ENCODE results near the gene RFX4.
"Not testable (repeated sequence)": the region's sequence is repeated elsewhere in the genome, so short reads cannot be mapped to it uniquely, and the experiment has no call there.

The RFX4 gene

GRCh38 chr12:106647793-106648514 is 65.2 kb downstream of the RFX4 start:
- no peak for DNase-seq (ENCODE audit: low spot score)

DNA sequence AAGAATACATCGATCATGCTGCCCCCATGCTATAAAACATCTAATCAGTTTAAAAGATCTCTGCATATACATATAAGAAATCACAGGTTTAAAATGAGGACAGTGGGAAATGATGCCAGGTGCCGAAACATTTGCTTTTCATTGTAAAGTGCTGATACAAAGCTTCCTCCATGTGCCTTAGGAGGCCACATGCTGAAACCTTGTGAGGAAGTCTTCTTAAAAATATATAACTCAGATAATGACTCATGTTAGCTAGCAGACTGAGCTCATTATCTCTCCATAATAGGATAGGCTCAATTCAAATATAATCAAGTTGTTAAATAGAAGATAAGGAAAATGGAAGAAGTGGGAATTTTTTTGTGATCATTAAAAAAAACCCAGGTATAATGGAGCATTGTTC is 65.9 kb downstream of the RFX4 start:
- no peak for DNase-seq (ENCODE audit: low spot score)

DNA sequence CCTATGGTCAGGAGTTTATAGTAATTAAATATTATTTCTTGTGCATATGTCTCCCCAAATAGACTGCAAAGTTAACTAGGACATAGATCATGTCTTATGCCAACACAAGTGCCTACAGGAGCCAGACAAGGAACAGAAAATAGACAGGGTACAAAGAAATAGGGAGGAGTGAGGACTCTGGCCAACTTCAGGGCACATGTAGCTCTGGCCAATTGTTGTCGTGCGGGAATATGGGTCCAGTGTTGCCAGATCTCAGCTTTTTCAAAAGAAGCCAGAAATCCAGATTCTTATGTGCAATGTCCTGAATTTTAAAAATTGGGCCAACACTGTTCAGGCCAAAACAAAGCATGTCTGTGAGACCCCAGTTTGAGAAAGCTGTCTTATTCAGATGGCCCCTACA is 68.7 kb downstream of the RFX4 start:
- DNase-seq (ENCODE audit: low spot score) = no peak

- no peak for DNase-seq (ENCODE audit: low spot score)
Observed at GRCh38 chr12:106652510-106653015, 69.8 kb downstream of the RFX4 start.

DNA sequence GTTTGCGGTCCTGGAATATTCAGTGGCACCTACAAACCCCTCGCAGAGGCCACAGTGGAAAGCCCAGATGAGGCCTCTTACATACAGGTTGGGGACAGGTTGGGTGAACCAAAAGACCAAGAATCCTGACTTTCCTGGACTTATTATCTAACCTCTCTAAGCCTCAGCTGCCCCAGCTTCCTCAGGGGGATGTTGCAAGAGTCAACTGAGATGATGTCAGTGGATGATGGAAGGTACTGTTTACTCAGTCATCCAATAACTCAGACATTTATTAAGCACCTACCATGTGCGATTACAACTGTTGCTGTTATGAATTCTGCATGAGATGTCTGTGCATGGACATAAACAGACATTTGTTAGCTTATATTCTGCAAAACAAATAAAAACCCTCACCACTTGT is 72.8 kb downstream of the RFX4 start:
- no peak for DNase-seq (ENCODE audit: low spot score)

DNA sequence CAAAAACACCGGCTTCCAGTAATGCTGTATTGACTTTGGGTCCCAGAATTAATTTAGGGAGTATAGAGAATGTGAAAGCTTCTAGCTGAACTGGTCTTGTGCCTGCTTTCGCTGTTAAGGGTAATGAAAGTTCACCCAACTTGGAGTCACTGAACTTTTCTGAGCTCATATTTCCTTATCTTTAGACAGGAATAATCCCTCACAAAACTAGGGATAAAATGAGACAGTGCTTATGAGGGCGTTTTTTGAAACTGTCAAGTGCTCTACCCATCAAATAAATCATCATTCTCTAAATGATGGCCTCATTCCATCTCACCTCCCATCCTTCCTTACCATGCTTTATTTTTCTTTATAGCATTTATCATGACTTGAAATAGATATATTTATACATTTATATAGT is 74.7 kb downstream of the RFX4 start:
- DNase-seq (ENCODE audit: low spot score) = no peak

- DNase-seq (ENCODE audit: low spot score) = no peak
Observed at GRCh38 chr12:106663385-106663784, 80.6 kb downstream of the RFX4 start.

GRCh38 chr12:106669216-106669615 is 86.4 kb downstream of the RFX4 start:
- no peak for DNase-seq (ENCODE audit: low spot score)

- no peak for DNase-seq (ENCODE audit: low spot score)
Observed at GRCh38 chr12:106670131-106670530, 87.3 kb downstream of the RFX4 start.

DNA sequence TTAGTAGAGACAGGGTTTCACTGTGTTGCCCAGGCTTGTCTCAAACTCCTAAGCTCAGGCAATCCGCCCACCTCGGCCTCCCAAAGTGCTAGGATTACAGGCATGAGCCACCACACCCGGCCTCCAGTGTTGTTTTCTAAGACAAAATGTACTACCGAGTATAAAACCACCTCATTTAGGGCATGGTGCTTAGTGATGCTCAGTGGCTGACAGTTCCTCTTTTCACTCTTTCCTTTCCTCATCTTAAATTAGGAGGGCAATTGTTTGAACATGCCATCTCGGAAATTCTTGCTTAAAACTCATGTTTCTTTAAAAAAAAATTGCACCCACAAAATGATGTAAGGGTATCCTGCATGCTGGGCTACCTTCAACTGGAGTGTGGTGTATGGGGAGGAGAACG is 89.0 kb downstream of the RFX4 start:
- DNase-seq (ENCODE audit: low spot score) = no peak

DNA sequence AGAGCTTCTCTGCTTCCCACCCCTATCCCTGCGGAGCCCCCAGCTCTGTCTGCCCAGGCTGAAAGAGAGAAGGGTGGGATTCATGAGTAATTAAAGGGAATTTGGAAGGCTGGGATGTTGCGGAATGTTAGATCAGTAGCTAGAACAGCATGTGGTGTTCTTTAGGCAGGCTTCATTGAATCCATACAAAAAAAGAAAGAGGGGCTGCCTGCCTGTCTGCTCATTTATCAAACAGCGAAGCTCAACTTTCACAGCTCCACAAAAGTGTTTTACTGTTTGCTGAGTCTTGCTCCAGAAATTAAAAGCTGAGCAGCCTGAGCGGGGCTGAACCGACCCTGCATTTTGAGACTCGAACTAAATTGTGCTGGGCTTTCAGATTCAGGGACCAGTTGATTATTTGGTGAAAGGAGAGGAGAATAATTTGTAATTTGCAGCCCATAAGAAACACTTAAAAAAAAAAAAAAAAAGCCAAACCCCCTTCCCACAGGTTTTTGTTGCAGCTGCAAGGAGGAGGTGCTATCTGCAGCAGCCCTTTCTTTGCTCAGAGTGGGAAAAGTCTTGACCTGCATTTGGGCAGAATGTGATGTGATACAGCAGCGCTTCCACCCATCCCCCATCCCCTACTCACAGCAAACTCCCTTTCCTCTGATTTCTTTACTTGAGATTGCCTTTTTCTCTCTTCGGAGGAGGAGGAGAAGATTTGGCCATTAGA is 89.7 kb downstream of the RFX4 start:
- no peak for DNase-seq (ENCODE audit: low spot score)

GRCh38 chr12:106673141-106673540 is 90.3 kb downstream of the RFX4 start:
- no peak for DNase-seq (ENCODE audit: low spot score)

- DNase-seq (ENCODE audit: low spot score) = no peak
Observed at GRCh38 chr12:106675651-106676435, 93.0 kb downstream of the RFX4 start.

- DNase-seq (ENCODE audit: low spot score) = no peak
Observed at GRCh38 chr12:106679574-106679973, 96.8 kb downstream of the RFX4 start.

- no peak for DNase-seq (ENCODE audit: low spot score)
Observed at GRCh38 chr12:106680280-106680679, 97.5 kb downstream of the RFX4 start.

DNA sequence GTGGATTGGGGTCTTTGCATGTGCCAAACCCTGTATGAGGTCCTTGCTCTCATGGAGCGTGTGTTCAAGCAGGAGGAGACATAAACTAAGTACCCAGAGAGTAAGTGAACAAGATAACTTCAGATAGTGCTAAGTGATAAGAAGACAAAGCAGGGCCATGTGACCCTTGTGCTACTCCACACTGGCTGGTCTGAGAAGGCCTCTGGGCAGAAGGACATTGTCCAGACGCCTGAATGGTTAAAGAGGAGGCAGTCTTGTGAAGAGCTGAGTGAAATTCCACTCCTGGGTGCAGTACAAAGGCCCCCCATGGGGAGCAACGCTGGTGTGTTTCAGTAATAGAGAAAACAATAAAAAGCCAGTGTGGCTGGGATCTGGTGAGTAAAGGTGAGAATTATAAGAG is 98.4 kb downstream of the RFX4 start:
- no peak for DNase-seq (ENCODE audit: low spot score)

- no peak for DNase-seq (ENCODE audit: low spot score)
Observed at GRCh38 chr12:106682594-106683234, 99.9 kb downstream of the RFX4 start.

GRCh38 chr12:106684497-106684896 is 101.7 kb downstream of the RFX4 start:
- DNase-seq (ENCODE audit: low spot score) = no peak

DNA sequence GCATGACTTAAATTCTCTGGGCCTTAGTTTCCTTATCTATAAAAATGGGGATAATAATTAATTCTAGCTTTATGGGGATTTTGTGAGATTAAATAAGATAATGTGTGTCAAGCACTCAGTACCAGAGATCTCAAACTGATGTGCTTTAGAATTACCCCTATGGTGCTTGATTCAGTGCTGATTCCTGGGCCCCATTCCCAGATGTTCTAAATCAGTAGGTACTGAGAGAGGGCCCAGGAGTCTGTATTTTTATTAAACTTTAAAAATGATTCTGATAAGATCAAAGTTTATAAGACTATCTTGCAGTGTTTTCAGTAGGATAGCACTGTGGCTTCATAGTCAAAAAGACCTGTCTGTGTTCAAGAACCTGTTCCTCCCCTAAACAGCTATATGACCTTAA is 102.6 kb downstream of the RFX4 start:
- DNase-seq (ENCODE audit: low spot score) = no peak

DNA sequence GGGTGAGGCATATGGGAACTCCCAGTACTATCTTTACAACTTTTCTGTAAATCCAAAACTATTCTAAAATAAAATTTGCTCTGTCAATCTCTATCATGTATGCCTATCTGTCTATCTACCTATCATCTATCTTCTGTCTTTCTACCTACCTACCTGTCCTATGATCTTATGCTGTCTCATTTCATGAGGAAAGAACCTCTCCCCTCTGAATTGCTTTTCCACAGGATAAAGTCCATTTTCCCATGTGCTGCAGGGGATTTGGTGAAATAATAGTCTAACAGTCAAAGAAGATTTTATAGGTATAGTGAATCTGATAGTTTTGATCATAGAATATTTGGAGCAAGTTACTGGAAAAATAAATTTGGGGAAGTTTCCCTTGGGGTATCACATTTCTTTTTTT is 104.9 kb downstream of the RFX4 start:
- no peak for DNase-seq (ENCODE audit: low spot score)

- DNase-seq (ENCODE audit: low spot score) = no peak
Observed at GRCh38 chr12:106690569-106691305, 107.9 kb downstream of the RFX4 start.

GRCh38 chr12:106692033-106692432 is 109.2 kb downstream of the RFX4 start:
- not testable (repeated sequence) for DNase-seq (ENCODE audit: low spot score)
